ENCODE measurements around the gene PLEKHB1.

Gene PLEKHB1

DNA sequence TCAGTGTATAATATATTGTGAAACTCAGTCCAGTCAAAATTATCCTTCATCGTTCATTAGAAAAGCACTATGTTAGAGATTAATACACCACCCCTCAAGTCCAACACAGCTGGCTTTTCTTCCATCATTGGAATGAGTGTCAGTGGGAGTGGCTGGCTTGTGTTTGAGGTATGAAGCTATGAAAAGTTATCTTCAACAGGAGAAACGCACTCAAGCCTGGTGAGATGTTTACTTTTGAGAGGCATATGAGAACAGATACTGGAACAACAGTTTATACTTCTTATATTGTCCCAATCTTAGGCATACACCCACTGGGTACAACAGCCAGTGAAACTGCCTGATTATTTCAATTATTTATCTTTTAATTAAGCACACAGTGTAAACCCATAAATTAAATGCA, 34.3 kb downstream of the PLEKHB1 start:
- Histone ChIP-seq H3K9me3 (ENCODE audit: control insufficient read depth, low read length) (no peaks in the 10 kb centered on the region), H3K36me3 (ENCODE audit: control insufficient read depth, insufficient read depth, low read length) (peaks cover 68% of the 10 kb centered on the region), H3K27ac (ENCODE audit: low read depth, low read length, severe bottlenecking) (no peak overlapping the region), H3K4me3 (ENCODE audit: extremely low read depth, insufficient read depth, low read length, poor library complexity, severe bottlenecking) (no peak overlapping the region), H3K4me1 (ENCODE audit: control insufficient read depth, insufficient read depth, low read length, poor library complexity, severe bottlenecking) (no peaks in the 10 kb centered on the region)
- WGBS, 2 experiments (ENCODE audit: insufficient coverage in 2 of 2): no CpG with 5 or more reads among the region's 2 CpGs

- Histone ChIP-seq H3K4me1 (ENCODE audit: control insufficient read depth, insufficient read depth, low read length, poor library complexity, severe bottlenecking) (no peaks in the 10 kb centered on the region), H3K9me3 (ENCODE audit: control insufficient read depth, low read length) (no peaks in the 10 kb centered on the region), H3K36me3 (ENCODE audit: control insufficient read depth, insufficient read depth, low read length) (peaks cover 55% of the 10 kb centered on the region), H3K4me3 (ENCODE audit: extremely low read depth, insufficient read depth, low read length, poor library complexity, severe bottlenecking) (no peak overlapping the region), H3K27ac (ENCODE audit: low read depth, low read length, severe bottlenecking) (no peak overlapping the region)
- 60% methylated on average over 1 of the region's 4 CpGs; no CpG with 5 or more reads in 1 of the 2 experiments for WGBS, 2 experiments (ENCODE audit: insufficient coverage in 2 of 2)
These were observed 47.6 kb downstream of the PLEKHB1 start for GRCh38 chr11:73693899-73694525.

DNA sequence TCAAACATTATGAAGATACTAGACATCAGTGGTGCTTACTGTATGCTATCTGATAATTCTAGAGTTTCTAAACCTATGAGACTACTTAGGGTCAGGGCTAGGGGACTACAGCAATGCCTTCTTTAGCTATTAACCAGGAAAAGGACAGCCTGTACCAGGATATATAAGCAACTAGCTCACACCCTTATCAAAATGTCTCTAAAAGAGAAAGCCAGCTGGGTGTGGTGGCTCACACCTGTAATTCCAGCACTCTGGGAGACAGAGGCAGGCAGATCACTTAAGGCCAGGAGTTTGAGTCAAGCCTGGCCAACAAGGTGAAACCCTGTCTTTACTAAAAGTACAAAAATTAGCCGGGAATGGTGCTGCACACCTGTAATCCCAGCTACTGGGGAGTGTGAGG, 58.7 kb downstream of the PLEKHB1 start:
- Histone ChIP-seq H3K27ac (ENCODE audit: low read depth, low read length, severe bottlenecking) (no peak overlapping the region), H3K4me3 (ENCODE audit: extremely low read depth, insufficient read depth, low read length, poor library complexity, severe bottlenecking) (no peak overlapping the region), H3K4me1 (ENCODE audit: control insufficient read depth, insufficient read depth, low read length, poor library complexity, severe bottlenecking) (no peaks in the 10 kb centered on the region), H3K36me3 (ENCODE audit: control insufficient read depth, insufficient read depth, low read length) (peaks cover 74% of the 10 kb centered on the region), H3K9me3 (ENCODE audit: control insufficient read depth, low read length) (no peaks in the 10 kb centered on the region)
- 88% methylated on average over 1 of the region's 1 CpG for WGBS, 2 experiments (ENCODE audit: insufficient coverage in 2 of 2)

DNA sequence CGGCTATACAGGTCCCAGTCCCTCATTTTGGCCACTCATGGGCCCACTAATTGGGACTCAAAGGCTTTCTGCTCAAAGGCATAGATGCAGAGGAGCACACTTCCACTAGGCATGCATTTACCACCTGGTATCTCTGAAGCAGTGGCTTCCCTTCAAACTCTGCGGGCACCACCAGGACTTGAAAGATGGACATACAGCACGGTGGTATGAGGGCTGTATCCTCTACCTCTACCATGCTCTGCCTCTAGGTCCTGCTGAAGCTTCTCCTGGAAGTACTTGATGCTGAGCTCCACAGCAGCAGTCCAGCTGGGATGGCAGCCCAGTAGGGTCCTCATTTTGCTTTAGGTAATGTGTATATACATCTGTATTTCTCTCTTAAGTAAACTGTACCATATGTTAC, 64.6 kb downstream of the PLEKHB1 start:
- H3K36me3 ChIP-seq (ENCODE audit: control insufficient read depth, insufficient read depth, low read length): peaks cover 65% of the 10 kb centered on the region
- no peaks in the 10 kb centered on the region for H3K9me3 ChIP-seq (ENCODE audit: control insufficient read depth, low read length)
- H3K27ac ChIP-seq (ENCODE audit: low read depth, low read length, severe bottlenecking): no peak overlapping the region
- H3K4me1 ChIP-seq (ENCODE audit: control insufficient read depth, insufficient read depth, low read length, poor library complexity, severe bottlenecking): no peaks in the 10 kb centered on the region
- no peak overlapping the region for H3K4me3 ChIP-seq (ENCODE audit: extremely low read depth, insufficient read depth, low read length, poor library complexity, severe bottlenecking)
- 93 to 96% methylated on average over 3 of the region's 3 CpGs for WGBS, 2 experiments (ENCODE audit: insufficient coverage in 2 of 2)
